Stimulated activated naive CD8-positive, alpha-beta T cell treated with anti-CD3 and anti-CD28 coated beads, Interleukin-15, amount 100 ng/mL, for 72 hours (primary cell): ENCODE results near the gene SLC4A5.

ENCODE experiments used
- ATAC-seq: fragments of 150-1000 bp; cut with Tn5 transposase; 2 replicates; pipeline ENCODE4 v1.10.0; 2021; ENCODE audit warnings: mild to moderate bottlenecking, moderate library complexity
- DNase-seq, 2 donors: peaks; one replicate each; pipeline ENCODE4 v3.0.0; 2021 to 2022
- H3K27ac Mint-ChIP-seq, 2 donors: one replicate each; pipeline ENCODE4 v1.8.0; 2022; ENCODE audit warnings: mild to moderate bottlenecking in 2 of 2, mixed read lengths in 2 of 2, moderate library complexity in 2 of 2
- H3K27me3 Mint-ChIP-seq: one replicate; pipeline ENCODE4 v1.8.0; 2022; ENCODE audit warnings: mixed read lengths
- H3K4me1 Mint-ChIP-seq: one replicate; pipeline ENCODE4 v1.8.0; 2022; ENCODE audit warnings: mild to moderate bottlenecking, mixed read lengths
- H3K4me3 Mint-ChIP-seq, 2 donors: one replicate each; pipeline ENCODE4 v1.8.0; 2022; ENCODE audit warnings: mild to moderate bottlenecking in 2 of 2, mixed read lengths in 2 of 2, moderate library complexity in 1 of 2
- H3K9me3 Mint-ChIP-seq, 2 donors: one replicate each; pipeline ENCODE4 v1.8.0; 2022; ENCODE audit warnings: mixed read lengths in 2 of 2

Gene SLC4A5

GRCh38 chr2:74304332-74305148 is 38.7 kb downstream of the SLC4A5 start:
- Mint-ChIP-seq H3K4me3 (no peak overlapping the region), H3K27me3 (no peaks in the 10 kb centered on the region), H3K4me1 (peaks cover 18% of the 10 kb centered on the region), H3K9me3 (no peaks in the 10 kb centered on the region), H3K27ac (no peak overlapping the region)
- peak; percentile 96 for ATAC-seq
- peak in 1 of 2 donors; percentile 25 for DNase-seq

- H3K27me3 Mint-ChIP-seq = no peaks in the 10 kb centered on the region
- H3K9me3 Mint-ChIP-seq = peaks cover 0 to 8% of the 10 kb centered on the region in 2 donors
- ATAC-seq (no peak), DNase-seq (no peak)
- H3K27ac Mint-ChIP-seq = no peak overlapping the region
- H3K4me3 Mint-ChIP-seq = no peak overlapping the region
- peaks cover 18% of the 10 kb centered on the region for H3K4me1 Mint-ChIP-seq
Measured at GRCh38 chr2:74302865-74303264, 40.4 kb downstream of the SLC4A5 start.

- H3K4me3 Mint-ChIP-seq = no peak overlapping the region
- ATAC-seq = no peak
Measured at GRCh38 chr2:74301262-74301661, 42.0 kb downstream of the SLC4A5 start.

GRCh38 chr2:74300506-74300905 is 42.7 kb downstream of the SLC4A5 start:
- ATAC-seq (no peak), DNase-seq (no peak)
- H3K4me1 Mint-ChIP-seq = peaks cover 11% of the 10 kb centered on the region
- no peak overlapping the region for H3K27ac Mint-ChIP-seq
- no peaks in the 10 kb centered on the region for H3K27me3 Mint-ChIP-seq
- peaks cover 0 to 8% of the 10 kb centered on the region in 2 donors for H3K9me3 Mint-ChIP-seq
- no peak overlapping the region for H3K4me3 Mint-ChIP-seq

More at GRCh38 chr2:74301262-74301661, 42.0 kb downstream of the SLC4A5 start:
- peaks cover 17% of the 10 kb centered on the region for H3K4me1 Mint-ChIP-seq
- no peaks in the 10 kb centered on the region for H3K27me3 Mint-ChIP-seq
- DNase-seq = no peak
- H3K27ac Mint-ChIP-seq = no peak overlapping the region
- H3K9me3 Mint-ChIP-seq = peaks cover 0 to 8% of the 10 kb centered on the region in 2 donors

- Mint-ChIP-seq H3K9me3 (peaks cover 0 to 8% of the 10 kb centered on the region in 2 donors), H3K4me3 (no peak overlapping the region), H3K4me1 (no peaks in the 10 kb centered on the region), H3K27me3 (no peaks in the 10 kb centered on the region), H3K27ac (no peak overlapping the region)
- DNase-seq (no peak), ATAC-seq (no peak)
Measured at GRCh38 chr2:74297950-74298349, 45.3 kb downstream of the SLC4A5 start.

- H3K4me1 Mint-ChIP-seq = no peaks in the 10 kb centered on the region
- H3K9me3 Mint-ChIP-seq = peaks cover 0 to 8% of the 10 kb centered on the region in 2 donors
- no peaks in the 10 kb centered on the region for H3K27me3 Mint-ChIP-seq
- no peak overlapping the region for H3K4me3 Mint-ChIP-seq
- DNase-seq (no peak), ATAC-seq (no peak)
- no peak overlapping the region for H3K27ac Mint-ChIP-seq
Measured at GRCh38 chr2:74297391-74297790, 45.8 kb downstream of the SLC4A5 start.

- Mint-ChIP-seq H3K4me1 (peaks cover 16% of the 10 kb centered on the region), H3K27me3 (no peaks in the 10 kb centered on the region), H3K9me3 (peaks cover 0 to 2% of the 10 kb centered on the region in 2 donors), H3K4me3 (no peak overlapping the region), H3K27ac (no peak overlapping the region)
- DNase-seq (no peak), ATAC-seq (no peak)
Measured at GRCh38 chr2:74293191-74293991, 49.8 kb downstream of the SLC4A5 start.

- no peaks in the 10 kb centered on the region for H3K9me3 Mint-ChIP-seq
- no peak for ATAC-seq
- no peak overlapping the region for H3K4me3 Mint-ChIP-seq
Measured at GRCh38 chr2:74292751-74293150, 50.5 kb downstream of the SLC4A5 start.

GRCh38 chr2:74291886-74292621 is 51.2 kb downstream of the SLC4A5 start:
- ATAC-seq (no peak), DNase-seq (no peak)
- Mint-ChIP-seq H3K4me3 (no peak overlapping the region), H3K27me3 (no peaks in the 10 kb centered on the region), H3K4me1 (peaks cover 16% of the 10 kb centered on the region), H3K27ac (no peak overlapping the region), H3K9me3 (no peaks in the 10 kb centered on the region)

More at GRCh38 chr2:74292751-74293150, 50.5 kb downstream of the SLC4A5 start:
- no peak for DNase-seq
- Mint-ChIP-seq H3K27me3 (no peaks in the 10 kb centered on the region), H3K4me1 (peaks cover 16% of the 10 kb centered on the region), H3K27ac (no peak overlapping the region)

- H3K4me1 Mint-ChIP-seq = peaks cover 16% of the 10 kb centered on the region
- ATAC-seq (no peak), DNase-seq (no peak)
- H3K27ac Mint-ChIP-seq = peak overlapping the region; percentile 34 to 92
- no peaks in the 10 kb centered on the region for H3K9me3 Mint-ChIP-seq
- no peaks in the 10 kb centered on the region for H3K27me3 Mint-ChIP-seq
- H3K4me3 Mint-ChIP-seq = no peak overlapping the region
Measured at GRCh38 chr2:74291218-74291544, 52.0 kb downstream of the SLC4A5 start.

GRCh38 chr2:74290466-74291217 is 52.6 kb downstream of the SLC4A5 start:
- Mint-ChIP-seq H3K4me3 (peak overlapping the region; percentile 17 to 35), H3K4me1 (peaks cover 16% of the 10 kb centered on the region), H3K27me3 (no peaks in the 10 kb centered on the region), H3K9me3 (no peaks in the 10 kb centered on the region), H3K27ac (peak overlapping the region; percentile 34 to 92)
- peak; percentile 84 for ATAC-seq
- peak; percentile 21 to 31 for DNase-seq

GRCh38 chr2:74290066-74290465 is 53.1 kb downstream of the SLC4A5 start:
- Mint-ChIP-seq H3K4me1 (peaks cover 16% of the 10 kb centered on the region), H3K27ac (peak overlapping the region; percentile 34 to 92), H3K27me3 (no peaks in the 10 kb centered on the region), H3K4me3 (peak overlapping the region; percentile 17 to 35), H3K9me3 (no peaks in the 10 kb centered on the region)
- ATAC-seq = peak; percentile 3
- no peak for DNase-seq

- DNase-seq = no peak
- Mint-ChIP-seq H3K4me1 (peaks cover 16% of the 10 kb centered on the region), H3K27ac (no peak overlapping the region), H3K9me3 (no peaks in the 10 kb centered on the region), H3K27me3 (no peaks in the 10 kb centered on the region), H3K4me3 (no peak overlapping the region)
- no peak for ATAC-seq
Measured at GRCh38 chr2:74286725-74287124, 56.5 kb downstream of the SLC4A5 start.

- H3K4me1 Mint-ChIP-seq = no peaks in the 10 kb centered on the region
- ATAC-seq (no peak), DNase-seq (no peak)
- H3K4me3 Mint-ChIP-seq = no peak overlapping the region
- H3K27ac Mint-ChIP-seq = no peak overlapping the region
- H3K27me3 Mint-ChIP-seq = no peaks in the 10 kb centered on the region
- H3K9me3 Mint-ChIP-seq = no peaks in the 10 kb centered on the region
Measured at GRCh38 chr2:74281141-74281975, 61.9 kb downstream of the SLC4A5 start.
